OCI-M2 (cell line): ENCODE results near the gene OR2W3.

Source experiments
- DNase-seq: peaks from one replicate; lab custom pipeline; 2025; ENCODE audit not compliant: unreplicated experiment; lab: John Stamatoyannopoulos, UW

The OR2W3 gene

GRCh38 chr1:247895163-247895637 is at the start of gene OR2W3:
TSS of gene OR2W3 (plus strand) at chr1:247895587. CDS start at chr1:247895587, 0 bp downstream.
- DNase-seq = no peak

- DNase-seq = no peak
Observed at GRCh38 chr1:247845693-247846017, 49.7 kb upstream of the OR2W3 start.

DNA sequence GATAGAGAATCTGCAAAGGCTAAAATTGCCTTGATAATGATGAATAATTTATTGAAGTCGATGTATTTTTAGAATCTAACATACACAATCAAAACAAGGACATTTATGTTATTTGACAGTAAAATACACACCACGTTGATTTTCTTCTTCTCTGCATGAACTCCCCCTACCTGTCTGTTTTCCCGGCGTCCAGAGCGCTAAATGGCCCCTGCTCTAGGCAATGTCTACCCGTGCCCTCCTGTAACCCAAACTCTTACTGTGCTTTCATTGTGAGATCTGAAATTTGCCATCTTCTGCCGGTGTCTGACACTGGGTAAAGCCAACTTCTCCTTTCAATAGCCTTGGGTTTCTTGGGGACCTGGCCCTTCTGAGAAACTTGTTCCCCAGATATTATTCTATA is 47.0 kb upstream of the OR2W3 start:
- DNase-seq = no peak

GRCh38 chr1:247849616-247850015 is 45.8 kb upstream of the OR2W3 start:
- no peak for DNase-seq

- DNase-seq = no peak
Observed at GRCh38 chr1:247854899-247855545, 40.4 kb upstream of the OR2W3 start.

DNA sequence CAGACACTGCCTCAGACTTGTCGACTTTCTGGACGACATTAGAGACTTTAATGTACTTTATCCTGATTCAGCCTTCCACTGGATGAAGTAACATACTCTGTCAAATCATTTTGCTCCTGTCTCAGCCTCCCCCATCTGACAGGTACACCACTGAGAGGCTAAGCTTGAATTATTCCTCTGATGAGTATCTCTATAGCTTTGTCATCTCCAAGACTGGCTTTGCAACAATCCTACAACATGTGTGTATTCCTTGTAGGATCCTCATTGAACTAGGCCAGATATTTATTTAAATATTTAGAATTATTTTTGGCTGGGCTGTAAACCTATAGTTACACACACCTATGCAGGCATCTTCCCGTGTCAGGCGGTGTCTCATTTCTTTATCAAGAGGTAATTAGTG is 39.5 kb upstream of the OR2W3 start:
- DNase-seq = no peak

GRCh38 chr1:247857069-247857984 is 38.1 kb upstream of the OR2W3 start, which contains the start of gene TRIM58:
TSS of gene TRIM58 (plus strand) at chr1:247857187. CDS start at chr1:247857247, 60 bp downstream.
- peak; percentile 28 for DNase-seq

- DNase-seq = no peak
Observed at GRCh38 chr1:247857985-247858619, 37.3 kb upstream of the OR2W3 start.

GRCh38 chr1:247862756-247863155 is 32.6 kb upstream of the OR2W3 start:
- no peak for DNase-seq

DNA sequence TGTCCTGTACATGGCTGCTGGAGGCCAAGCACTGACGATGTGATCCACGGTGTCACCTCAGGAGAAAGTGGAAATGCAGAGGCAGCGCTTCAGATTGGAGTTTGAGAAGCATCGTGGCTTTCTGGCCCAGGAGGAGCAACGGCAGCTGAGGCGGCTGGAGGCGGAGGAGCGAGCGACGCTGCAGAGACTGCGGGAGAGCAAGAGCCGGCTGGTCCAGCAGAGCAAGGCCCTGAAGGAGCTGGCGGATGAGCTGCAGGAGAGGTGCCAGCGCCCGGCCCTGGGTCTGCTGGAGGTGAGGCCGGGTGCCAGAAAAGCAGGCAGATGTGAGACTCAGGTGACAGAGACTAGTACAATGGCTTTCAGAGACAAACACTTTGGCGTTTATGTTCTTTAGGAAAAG is 30.7 kb upstream of the OR2W3 start:
- DNase-seq = no peak

DNA sequence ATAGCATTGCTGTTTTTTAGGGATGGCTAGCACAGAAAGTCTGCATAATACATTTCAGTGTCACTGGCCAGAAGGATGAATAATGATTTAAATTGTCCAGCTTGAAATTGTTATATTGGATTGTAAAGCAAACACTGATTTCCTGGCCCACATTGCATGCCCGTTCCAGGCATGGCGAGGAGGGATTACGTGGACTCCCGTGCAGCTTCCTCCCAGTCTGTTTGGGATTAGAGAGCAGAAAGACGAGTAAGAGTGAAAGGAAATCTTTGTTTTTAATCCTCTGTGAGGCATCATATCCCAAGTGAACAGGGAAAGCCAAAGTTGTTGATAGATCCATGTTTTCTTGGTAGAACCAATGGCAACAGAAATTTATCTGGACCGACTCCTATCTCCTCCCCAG is 30.0 kb upstream of the OR2W3 start:
- no peak for DNase-seq

GRCh38 chr1:247883346-247883745 is 12.0 kb upstream of the OR2W3 start:
- DNase-seq = no peak

DNA sequence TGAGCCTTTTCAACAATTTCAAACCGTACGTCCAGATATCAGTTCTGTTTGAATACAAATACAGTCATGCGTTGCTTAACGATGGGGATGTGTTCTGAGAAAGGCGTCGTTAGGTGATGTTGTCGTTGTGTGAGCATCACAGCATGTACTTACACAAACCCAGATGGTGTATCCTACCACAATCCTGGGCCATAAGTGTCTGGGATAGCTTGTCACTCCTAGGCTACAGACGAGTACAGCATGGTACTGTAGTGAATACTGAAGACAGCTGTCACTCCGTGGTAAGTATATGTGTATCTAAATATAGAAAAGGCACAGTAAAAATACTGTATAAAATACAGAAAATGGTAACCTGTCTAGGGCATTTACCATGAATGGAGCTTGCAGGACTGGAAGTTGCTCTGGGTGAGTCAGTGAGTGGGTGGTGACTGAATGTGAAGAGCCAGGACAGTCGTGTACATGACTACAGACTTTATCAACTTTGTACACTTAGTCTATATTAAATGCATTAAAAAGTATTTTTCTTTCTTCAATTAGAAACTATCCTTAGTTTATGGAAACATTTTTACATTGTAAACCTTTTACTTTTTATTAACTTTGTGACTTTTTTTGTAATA is 10.5 kb upstream of the OR2W3 start:
- no peak for DNase-seq

DNA sequence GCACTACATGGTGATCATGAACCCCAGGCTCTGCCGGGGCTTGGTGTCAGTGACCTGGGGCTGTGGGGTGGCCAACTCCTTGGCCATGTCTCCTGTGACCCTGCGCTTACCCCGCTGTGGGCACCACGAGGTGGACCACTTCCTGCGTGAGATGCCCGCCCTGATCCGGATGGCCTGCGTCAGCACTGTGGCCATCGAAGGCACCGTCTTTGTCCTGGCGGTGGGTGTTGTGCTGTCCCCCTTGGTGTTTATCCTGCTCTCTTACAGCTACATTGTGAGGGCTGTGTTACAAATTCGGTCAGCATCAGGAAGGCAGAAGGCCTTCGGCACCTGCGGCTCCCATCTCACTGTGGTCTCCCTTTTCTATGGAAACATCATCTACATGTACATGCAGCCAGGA is 589 bp downstream of the OR2W3 start:
- DNase-seq = no peak

- no peak for DNase-seq
Observed at GRCh38 chr1:247904122-247904521, 8.7 kb downstream of the OR2W3 start.

DNA sequence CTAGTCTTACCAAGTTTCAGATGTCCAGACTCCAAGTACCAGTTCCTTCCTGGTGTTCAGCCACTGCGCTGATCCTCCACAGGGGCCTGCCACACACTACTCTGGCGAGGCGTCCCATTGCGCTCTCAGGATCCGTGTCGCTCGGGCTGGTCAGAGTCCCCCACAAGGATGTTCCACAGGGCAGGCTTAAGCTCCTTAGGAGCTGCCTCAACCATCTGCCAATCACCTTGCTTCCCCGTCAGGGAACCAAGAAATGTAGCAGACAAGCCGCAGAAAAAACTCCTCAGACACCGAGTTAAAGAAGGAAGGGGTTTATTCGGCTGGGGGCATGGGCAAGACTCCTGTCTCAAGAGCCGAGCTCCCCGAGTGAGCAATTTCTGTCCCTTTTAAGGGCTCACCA is 9.8 kb downstream of the OR2W3 start:
- no peak for DNase-seq

- no peak for DNase-seq
Observed at GRCh38 chr1:247905910-247906503, 10.6 kb downstream of the OR2W3 start.

- DNase-seq = no peak
Observed at GRCh38 chr1:247906504-247907047, 11.2 kb downstream of the OR2W3 start.

DNA sequence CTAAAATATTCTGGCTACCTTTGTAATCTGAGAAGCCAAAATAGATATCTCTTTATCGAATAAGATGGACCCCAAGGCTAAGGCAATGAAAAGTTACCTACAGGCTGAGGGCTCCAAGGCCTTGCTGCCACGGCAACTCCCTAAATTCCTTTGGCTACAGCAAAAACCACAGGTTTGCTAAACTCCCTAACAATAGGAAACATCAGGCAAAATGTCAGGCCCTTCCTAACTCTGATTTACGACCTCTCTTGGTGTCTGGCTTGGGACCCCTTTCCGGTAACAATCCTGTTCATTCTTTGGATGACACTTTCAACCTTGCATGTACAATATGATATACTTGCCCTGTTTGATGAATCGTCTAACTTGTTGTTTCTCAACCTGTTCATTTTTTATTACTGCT is 13.4 kb downstream of the OR2W3 start:
- DNase-seq = no peak

- DNase-seq = no peak
Observed at GRCh38 chr1:247913786-247914185, 18.4 kb downstream of the OR2W3 start.
